HepG2 (cell line): ENCODE results near the gene KCNK7. TPM values are rescaled to one million over a fixed set of nuclear protein-coding genes. Genes with fewer than 3 reads are reported as not detected.
A peak's percentile ranks its signal among the peaks of the same experiment; 100 is the strongest.

Source experiments
- AHDC1 ChIP-seq: sonication (generic); formaldehyde crosslinking; IDR thresholded peaks from 2 replicates; pipeline ENCODE4 v1.5.1; 2020; ENCODE audit warnings: mild to moderate bottlenecking, missing genetic modification reagents, borderline replicate concordance
- E2F2 ChIP-seq: sonication (generic); formaldehyde crosslinking; IDR thresholded peaks from 2 replicates; pipeline ENCODE4 v1.4.0; 2020; ENCODE audit warnings: missing genetic modification reagents, borderline replicate concordance
- EEA1 ChIP-seq: sonication (generic); formaldehyde crosslinking; IDR thresholded peaks from 2 replicates; pipeline ENCODE4 v1.5.1; 2020; ENCODE audit warnings: mild to moderate bottlenecking, missing genetic modification reagents, borderline replicate concordance
- GZF1 ChIP-seq: sonication (generic); formaldehyde crosslinking; IDR thresholded peaks from 2 replicates; pipeline ENCODE4 v1.5.1; 2020; ENCODE audit warnings: mild to moderate bottlenecking, missing genetic modification reagents
- HDAC1 ChIP-seq: sonication (generic); formaldehyde crosslinking; IDR thresholded peaks from 2 replicates; pipeline ENCODE4 v1.5.1; 2020; ENCODE audit warnings: mild to moderate bottlenecking, missing genetic modification reagents
- HMG20B ChIP-seq: conservative IDR thresholded peaks from 2 replicates; pipeline ENCODE4 v1.6.1; 2016; ENCODE audit warnings: missing genetic modification reagents, missing compliant biosample characterization
- NR2C2 ChIP-seq: sonication (generic); formaldehyde crosslinking; IDR thresholded peaks from 2 replicates; pipeline ENCODE4 v1.4.0; 2020; ENCODE audit warnings: missing genetic modification reagents, mild to moderate bottlenecking, moderate library complexity, borderline replicate concordance
- POLR2AphosphoS2 ChIP-seq: IDR thresholded peaks from 2 replicates; pipeline ENCODE4 v1.6.1; 2011; ENCODE audit warnings: low read depth, low read length, improper control_type of control experiment
- SMAD1 ChIP-seq: sonication (generic); formaldehyde crosslinking; IDR thresholded peaks from 2 replicates; pipeline ENCODE4 v1.4.0; 2020; ENCODE audit warnings: missing genetic modification reagents, low read depth, mild to moderate bottlenecking, borderline replicate concordance
- SNAPC2 ChIP-seq: sonication (generic); formaldehyde crosslinking; IDR thresholded peaks from 2 replicates; pipeline ENCODE4 v1.8.1; 2022; ENCODE audit warnings: mild to moderate bottlenecking, missing genetic modification reagents
- ZBTB39 ChIP-seq: sonication (generic); formaldehyde crosslinking; IDR thresholded peaks from 2 replicates; pipeline ENCODE4 v1.5.0; 2020; ENCODE audit warnings: missing genetic modification reagents
- ZFP91 ChIP-seq: sonication (generic); formaldehyde crosslinking; IDR thresholded peaks from 2 replicates; pipeline ENCODE4 v1.9.0; 2022; ENCODE audit warnings: missing genetic modification reagents, mild to moderate bottlenecking, borderline replicate concordance
- ZKSCAN5 ChIP-seq: sonication (generic); formaldehyde crosslinking; IDR thresholded peaks from 2 replicates; pipeline ENCODE4 v1.5.1; 2020; ENCODE audit warnings: mild to moderate bottlenecking, missing genetic modification reagents
- ZNF101 ChIP-seq: sonication (generic); formaldehyde crosslinking; IDR thresholded peaks from 2 replicates; pipeline ENCODE4 v1.4.0; 2020; ENCODE audit warnings: mild to moderate bottlenecking, low read depth, missing genetic modification reagents, borderline replicate concordance
- ZNF446 ChIP-seq: sonication (generic); formaldehyde crosslinking; IDR thresholded peaks from 2 replicates; pipeline ENCODE4 v1.5.0; 2020; ENCODE audit warnings: mild to moderate bottlenecking, missing genetic modification reagents
- ZNF614 ChIP-seq: IDR thresholded peaks from 2 replicates; pipeline ENCODE4 v1.6.1; 2018; ENCODE audit warnings: missing biosample characterization, missing genetic modification reagents, inconsistent platforms, borderline replicate concordance
- ZNF660 ChIP-seq: sonication (generic); formaldehyde crosslinking; IDR thresholded peaks from 2 replicates; pipeline ENCODE4 v1.5.1; 2020; ENCODE audit warnings: mild to moderate bottlenecking, low read depth, missing genetic modification reagents, borderline replicate concordance
- ZNF709 ChIP-seq: sonication (generic); formaldehyde crosslinking; IDR thresholded peaks from 2 replicates; pipeline ENCODE4 v1.5.0; 2020; ENCODE audit warnings: mild to moderate bottlenecking, missing genetic modification reagents
- ZSCAN22 ChIP-seq: sonication (generic); formaldehyde crosslinking; IDR thresholded peaks from 2 replicates; pipeline ENCODE4 v1.4.0; 2020; ENCODE audit warnings: mild to moderate bottlenecking, missing genetic modification reagents
- polyA plus RNA-seq, 8 experiments: library from polyadenylated mRNA; depleted of rRNA in 3 of 8; stranded (reverse) in 7 of 8; unstranded in 1 of 8; fragments of >200 nt; fragmentation: Illumina TruSeq in 4 of 8; extraction: Trizol in 4 of 8; gene quantifications; 2 replicates each; pipeline versions ENCODE4 v1.2.1 to v1.2.3, GENCODE V29; 2011 to 2016; ENCODE audit warnings: low read depth in 4 of 8, missing spikeins in 1 of 8, mixed read lengths in 1 of 8; ENCODE audit not compliant: insufficient read depth in 1 of 8
- total RNA-seq, 5 experiments: library from RNA; depleted of rRNA; stranded (reverse); fragments of >200 nt; fragmentation: Illumina TruSeq; extraction: Trizol; gene quantifications; 2 replicates each; pipeline ENCODE4 v1.2.3, GENCODE V29; 2016; ENCODE audit warnings: low read depth in 1 of 5

Gene KCNK7
- total and polyA plus RNA-seq, 2 of the 13 experiments (the other 11 are each of a cell fraction or from before 2014, with no cell fraction given): 0.11 TPM; not detected in 1

GRCh38 chr11:65616575-65617001, 21.0 kb upstream of the KCNK7 start (continued):
- TF ChIP-seq E2F2 (no peak), POLR2AphosphoS2 (peak; percentile 80; the same call in 1 of the 2 replicates), ZNF446 (0 out of 2 replicates have a peak, but pooled peaks have one; percentile 33), AHDC1 (CRISPR knock-in tag) (no peak), SMAD1 (CRISPR knock-in tag) (no peak), ZNF101 (CRISPR knock-in tag) (no peak), GZF1 (CRISPR knock-in tag) (no peak), ZFP91 (CRISPR knock-in tag) (0 out of 2 replicates have a peak, but pooled peaks have one; percentile 19), ZBTB39 (CRISPR knock-in tag) (no peak), SNAPC2 (CRISPR knock-in tag) (no peak), HDAC1 (CRISPR knock-in tag) (no peak), ZSCAN22 (CRISPR knock-in tag) (no peak), EEA1 (CRISPR knock-in tag) (no peak), ZNF614 (CRISPR knock-in tag) (no peak), ZNF709 (0 out of 2 replicates have a peak, but pooled peaks have one; percentile 33), ZKSCAN5 (CRISPR knock-in tag) (no peak), HMG20B (CRISPR knock-in tag) (no peak), ZNF660 (CRISPR knock-in tag) (no peak), NR2C2 (CRISPR knock-in tag) (peak; percentile 69; the same call in 1 of the 2 replicates)
